AG09319 (cell line): ENCODE data around the gene SORT1.

ENCODE experiments used
- DNase-seq: peaks from one replicate; pipeline ENCODE4 v3.0.0-alpha.2; 2010; ENCODE audit warnings: low read depth; ENCODE audit errors: extremely low read depth
- CTCF ChIP-seq: IDR thresholded peaks from 2 replicates; pipeline ENCODE4 v1.5.1; 2011; ENCODE audit warnings: low read depth, mild to moderate bottlenecking, inconsistent platforms, low read length, moderate library complexity

SORT1 gene

GRCh38 chr1:109274533-109275476, 122.9 kb downstream of the SORT1 start:
- no peak for DNase-seq
- TF ChIP-seq CTCF = no peak

GRCh38 chr1:109273570-109274288, 124.0 kb downstream of the SORT1 start:
- no peak for TF ChIP-seq CTCF
- DNase-seq = no peak

- no peak for DNase-seq
- TF ChIP-seq CTCF = no peak
Observed at GRCh38 chr1:109272831-109273547, 124.7 kb downstream of the SORT1 start.

GRCh38 chr1:109272021-109272799, 125.5 kb downstream of the SORT1 start:
- TF ChIP-seq CTCF = no peak
- DNase-seq = no peak

GRCh38 chr1:109271458-109271857, 126.3 kb downstream of the SORT1 start:
- no peak for DNase-seq
- no peak for TF ChIP-seq CTCF

GRCh38 chr1:109270623-109271317, 126.9 kb downstream of the SORT1 start:
- no peak for DNase-seq
- TF ChIP-seq CTCF = no peak
